Left renal pelvis (tissue), 4 donors: Measurements from ENCODE around the gene CACHD1. TPM values are rescaled to one million over a fixed set of nuclear protein-coding genes. Genes with fewer than 3 reads are reported as not detected.

Experiments used
- DNase-seq, 4 donors: peaks; one replicate each; pipeline ENCODE4 v3.0.0-alpha.2; 2013; ENCODE audit warnings: low read depth in 4 of 4, low spot score in 3 of 4
- polyA plus RNA-seq, 4 donors: library from polyadenylated mRNA; unstranded; fragments of 120-200 nt; gene quantifications; one replicate each; pipeline ENCODE4 v1.2.1, GENCODE V29; 2013; ENCODE audit not compliant: insufficient read length in 4 of 4

Gene CACHD1
- polyA plus RNA-seq, 4 donors: 41.6 to 58.7 (median 56.8) TPM

- DNase-seq: no peak
Measured at GRCh38 chr1:64632936-64633335, 163.0 kb downstream of the CACHD1 start.

- no peak for DNase-seq
Measured at GRCh38 chr1:64645735-64646134, 175.8 kb downstream of the CACHD1 start.

- no peak for DNase-seq
Measured at GRCh38 chr1:64650411-64650810, 180.5 kb downstream of the CACHD1 start.

- DNase-seq: no peak
Measured at GRCh38 chr1:64651841-64652240, 181.9 kb downstream of the CACHD1 start.

GRCh38 chr1:64653466-64653865 lies 183.5 kb downstream of the CACHD1 start:
- DNase-seq: no peak

DNA sequence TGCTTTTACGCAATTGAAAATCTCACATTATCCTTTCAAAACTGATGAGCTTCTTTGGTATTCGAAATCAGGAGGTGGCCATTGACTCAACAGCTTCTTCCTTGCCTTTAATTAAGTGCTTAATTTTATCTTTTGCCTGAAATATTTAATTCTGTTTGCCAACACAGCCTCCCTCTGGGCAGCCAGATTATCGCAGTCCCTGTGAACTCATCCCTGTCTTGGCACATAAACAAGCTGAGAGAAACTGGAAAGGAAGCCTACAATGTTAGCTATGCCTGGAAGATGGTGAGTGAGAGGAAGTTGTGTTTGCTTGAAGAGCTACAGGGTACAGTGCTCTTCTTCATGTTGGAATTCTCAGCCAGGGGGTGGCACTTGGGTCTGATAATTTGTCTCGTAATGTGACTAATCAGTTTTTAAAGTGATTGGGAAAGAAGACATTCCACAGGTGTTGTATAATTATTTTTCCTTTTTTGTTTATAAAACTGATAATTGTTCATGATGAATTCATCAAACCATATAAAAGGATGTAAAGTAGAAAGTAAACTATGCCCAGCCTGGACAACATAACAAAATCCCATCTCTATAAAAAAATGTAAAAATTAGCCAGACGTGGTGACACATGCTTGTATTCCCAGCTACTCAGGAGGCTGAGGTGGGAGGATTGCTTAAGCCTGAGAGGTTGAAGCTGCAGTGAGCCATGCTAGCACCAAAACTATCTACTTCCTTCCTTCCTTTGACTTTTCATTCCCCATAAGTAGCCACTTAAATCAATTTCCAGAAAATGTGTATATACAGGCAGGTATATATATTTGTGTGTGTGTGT lies 184.8 kb downstream of the CACHD1 start:
- no peak for DNase-seq

GRCh38 chr1:64655861-64656260 lies 185.9 kb downstream of the CACHD1 start:
- no peak for DNase-seq

- DNase-seq: no peak
Measured at GRCh38 chr1:64659478-64660138, 189.7 kb downstream of the CACHD1 start.

GRCh38 chr1:64663668-64664067 lies 193.7 kb downstream of the CACHD1 start:
- no peak for DNase-seq

GRCh38 chr1:64664299-64664698 lies 194.4 kb downstream of the CACHD1 start:
- no peak for DNase-seq

DNA sequence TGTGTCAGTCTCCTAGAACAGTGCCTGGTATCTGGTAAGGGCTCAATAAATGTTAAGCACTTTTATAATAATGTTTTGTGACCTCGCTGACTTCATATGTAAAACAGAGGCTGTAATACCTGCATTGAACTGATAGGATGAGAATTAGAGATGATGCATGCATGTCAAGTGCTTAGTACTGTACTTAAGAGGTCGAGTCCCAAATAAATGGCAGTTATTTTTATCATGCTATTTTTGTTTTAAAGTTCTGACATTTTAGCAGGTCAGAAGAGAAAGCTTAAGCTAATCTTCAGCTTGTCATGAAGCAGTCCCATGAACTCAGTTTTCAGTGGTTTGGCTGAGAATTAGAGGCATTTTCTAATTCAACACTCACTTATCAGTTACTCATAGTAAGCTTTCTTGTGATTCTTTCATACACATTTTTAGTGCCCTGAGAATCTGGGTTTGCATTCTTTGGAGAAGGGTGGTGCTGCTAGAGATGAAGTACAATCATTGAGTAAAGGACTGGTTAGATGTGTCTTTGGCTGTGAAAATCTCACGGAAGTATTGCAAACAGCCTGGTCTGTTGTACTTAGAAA lies 199.3 kb downstream of the CACHD1 start:
- DNase-seq: no peak

DNA sequence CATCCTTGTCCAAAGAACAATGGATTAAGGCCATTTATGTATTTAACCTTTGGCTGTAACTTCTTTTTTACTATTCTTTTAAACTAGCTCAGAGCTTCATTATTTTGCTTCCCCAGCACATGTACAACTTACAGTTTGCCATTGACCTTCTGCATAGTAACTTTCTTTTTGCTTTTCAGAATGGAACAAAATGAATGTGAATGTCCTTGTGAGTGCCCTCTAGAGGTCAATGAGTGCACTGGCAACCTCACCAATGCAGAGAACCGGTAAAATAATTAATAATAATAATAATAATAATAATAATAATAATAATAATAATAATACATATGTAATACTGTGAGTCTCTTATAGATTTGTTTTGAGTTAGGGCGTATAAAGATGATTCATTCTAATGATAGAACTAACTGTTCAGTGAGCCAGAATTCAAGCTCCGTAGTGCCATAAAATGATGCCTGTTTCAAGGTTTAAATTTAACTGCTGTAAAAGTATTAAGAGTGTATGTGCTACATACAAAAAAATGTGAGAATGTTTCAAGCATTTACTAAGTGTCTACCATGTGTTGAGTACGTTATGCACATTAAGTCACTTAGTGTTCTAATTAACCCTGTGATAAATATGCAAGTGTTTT lies 205.9 kb downstream of the CACHD1 start:
- no peak for DNase-seq

- DNase-seq: no peak
Measured at GRCh38 chr1:64676386-64676785, 206.5 kb downstream of the CACHD1 start.

DNA sequence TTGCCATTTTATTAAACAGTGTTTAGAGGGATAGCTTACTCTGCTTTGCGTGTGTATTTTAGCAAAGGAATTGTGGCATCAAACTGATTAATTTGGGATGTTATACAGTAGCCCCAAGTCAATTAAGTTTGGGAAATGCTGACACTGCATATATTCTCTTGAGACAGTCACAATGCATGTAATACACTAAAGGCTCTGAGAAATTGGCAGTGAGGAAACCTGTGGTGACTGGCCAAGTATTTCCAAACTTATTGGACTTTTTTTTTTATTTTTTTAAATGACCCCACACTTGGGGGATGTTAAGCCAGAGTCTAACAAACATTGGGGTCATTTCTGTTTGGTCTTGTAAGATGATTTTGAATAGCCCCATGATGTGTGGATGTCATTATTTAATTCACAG lies 207.6 kb downstream of the CACHD1 start:
- no peak for DNase-seq

GRCh38 chr1:64678366-64678765 lies 208.4 kb downstream of the CACHD1 start:
- DNase-seq: no peak

DNA sequence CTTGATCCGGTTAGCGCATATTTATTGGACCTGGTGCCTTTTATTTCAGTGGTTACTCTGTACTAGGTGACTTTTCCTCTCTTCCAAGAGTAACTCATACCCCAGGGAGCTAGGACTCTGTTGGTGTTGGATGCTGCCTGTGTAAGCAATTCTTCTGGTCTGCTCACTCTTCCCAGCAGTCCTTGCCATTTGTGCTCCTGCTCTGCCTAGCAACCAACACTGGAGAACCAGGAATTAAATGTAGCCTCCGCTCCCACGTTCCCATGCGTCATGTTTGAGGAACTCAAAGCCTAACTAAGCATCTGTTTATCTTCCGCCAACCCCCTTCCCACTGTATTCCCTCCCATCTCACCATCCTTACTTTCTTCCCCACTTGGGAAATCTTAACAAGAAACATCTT lies 209.2 kb downstream of the CACHD1 start:
- DNase-seq: no peak

DNA sequence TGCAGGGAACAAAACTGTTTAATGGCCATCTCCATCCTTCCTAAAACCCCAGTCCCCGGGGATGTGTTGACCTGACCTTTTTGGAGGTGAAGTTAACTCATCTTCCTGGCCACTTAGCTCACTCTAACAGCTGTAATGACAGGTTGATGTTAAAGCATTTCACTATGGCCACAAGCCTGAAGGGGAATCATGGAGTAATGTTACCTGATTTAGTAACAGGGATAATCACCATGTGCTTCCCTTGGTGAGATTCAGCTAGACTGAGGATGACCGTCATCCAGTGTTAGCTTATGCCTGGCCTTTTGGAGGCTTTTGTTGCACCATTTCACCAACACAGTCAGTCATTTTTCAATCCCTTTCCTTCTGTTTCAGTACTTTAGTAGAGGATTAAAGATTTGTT lies 210.7 kb downstream of the CACHD1 start:
- no peak for DNase-seq

DNA sequence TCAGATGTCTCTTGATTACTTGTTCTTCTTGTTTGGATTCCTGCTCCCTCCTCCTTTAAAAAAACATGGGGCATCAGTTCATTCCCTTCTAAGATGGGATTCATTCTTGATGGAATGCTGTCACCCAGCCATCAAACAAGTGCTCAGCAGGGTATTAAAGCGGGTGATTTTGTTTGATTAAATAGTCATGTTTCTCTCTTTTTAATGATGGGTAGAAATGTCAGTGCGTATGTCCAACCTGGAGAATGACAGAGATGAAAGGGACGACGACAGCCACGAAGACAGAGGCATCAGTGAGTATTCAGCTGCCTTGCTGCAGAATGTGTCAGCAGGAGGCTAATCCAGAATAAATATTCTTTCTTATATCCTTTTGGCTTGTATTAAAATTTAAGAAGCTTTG lies 211.1 kb downstream of the CACHD1 start:
- no peak for DNase-seq

GRCh38 chr1:64683419-64683818 lies 213.5 kb downstream of the CACHD1 start:
- no peak for DNase-seq

DNA sequence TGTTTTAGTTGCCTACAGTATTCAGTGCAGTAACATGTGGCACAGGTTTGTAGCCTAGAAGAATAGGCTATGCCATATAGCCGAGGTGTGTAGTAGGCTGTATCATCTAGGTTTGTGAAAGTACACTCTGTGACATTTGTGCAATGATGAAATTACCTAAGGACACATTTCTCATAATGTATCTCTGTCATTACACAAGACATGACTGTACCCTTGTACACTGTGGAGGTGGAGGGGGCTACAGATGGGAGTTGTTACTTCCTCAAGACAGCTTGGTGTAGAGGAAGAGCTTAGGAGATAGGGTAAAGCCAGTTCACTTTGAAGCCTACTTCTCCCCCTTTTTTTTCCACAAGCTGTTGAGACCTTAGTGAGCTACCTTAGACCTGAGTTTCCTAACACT lies 215.3 kb downstream of the CACHD1 start:
- no peak for DNase-seq

DNA sequence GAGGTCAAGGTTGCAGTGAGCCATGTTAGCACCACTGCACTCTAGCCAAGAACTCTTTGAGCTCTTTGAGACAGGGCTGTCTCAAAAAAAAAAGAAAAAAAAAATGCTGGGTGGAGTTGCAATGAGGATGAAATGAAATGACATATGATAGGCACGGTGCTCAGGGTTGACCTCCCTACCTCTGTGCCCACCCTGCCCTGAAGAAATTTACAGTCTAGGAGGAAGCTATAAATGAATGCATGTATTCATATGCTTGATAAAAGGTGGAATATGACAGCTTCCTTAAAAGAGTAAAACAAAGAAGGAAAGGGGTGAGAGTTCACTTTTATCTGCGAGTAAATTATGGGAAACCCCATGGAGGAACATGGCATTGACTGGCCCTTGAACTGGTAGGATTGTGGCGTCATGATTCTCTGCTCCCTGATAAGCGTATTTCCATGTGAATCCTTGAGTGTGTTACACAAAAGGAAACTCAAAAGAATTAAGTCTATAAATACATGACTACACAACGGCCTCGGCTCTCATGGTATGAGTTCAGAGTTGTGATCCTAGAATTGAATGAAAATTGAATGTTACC lies 215.9 kb downstream of the CACHD1 start:
- no peak for DNase-seq
